SK-N-SH (cell line): ENCODE data around the gene GNAT1.

ENCODE experiments used
- EZH2phosphoT487 ChIP-seq: fragments of 200-600 bp; sonication (generic); IDR thresholded peaks from 2 replicates; pipeline ENCODE4 v1.6.1; 2017; ENCODE audit warnings: low read depth, mixed run types, mild to moderate bottlenecking, antibody characterized with exemption, moderate library complexity, borderline replicate concordance
- POLR2AphosphoS5 ChIP-seq: IDR thresholded peaks from 2 replicates; pipeline ENCODE4 v1.6.1; 2012; ENCODE audit warnings: low read depth, low read length
- RCOR1 ChIP-seq: fragments of 150-350 bp; IDR thresholded peaks from 2 replicates; pipeline ENCODE4 v1.6.1; 2017; ENCODE audit warnings: antibody characterized with exemption, low read length
- SIN3A ChIP-seq: IDR thresholded peaks from 2 replicates; pipeline ENCODE4 v1.6.1; 2012; ENCODE audit warnings: low read depth, mild to moderate bottlenecking, low read length, moderate library complexity, borderline replicate concordance
- TAF1 ChIP-seq: IDR thresholded peaks from 2 replicates; pipeline ENCODE4 v1.6.1; 2012; ENCODE audit warnings: low read depth, mild to moderate bottlenecking, low read length, moderate library complexity, borderline replicate concordance
- TF ChIP-seq, protein P1 (sequence below): fragments of 200-600 bp; sonication (generic); IDR thresholded peaks from 2 replicates; pipeline ENCODE4 v1.6.1; 2017; ENCODE audit warnings: antibody characterized with exemption, mild to moderate bottlenecking, moderate library complexity
- TF ChIP-seq, protein P2 (sequence below): IDR thresholded peaks from 2 replicates; pipeline ENCODE4 v1.4.0; 2012; ENCODE audit warnings: low read depth

DNA sequence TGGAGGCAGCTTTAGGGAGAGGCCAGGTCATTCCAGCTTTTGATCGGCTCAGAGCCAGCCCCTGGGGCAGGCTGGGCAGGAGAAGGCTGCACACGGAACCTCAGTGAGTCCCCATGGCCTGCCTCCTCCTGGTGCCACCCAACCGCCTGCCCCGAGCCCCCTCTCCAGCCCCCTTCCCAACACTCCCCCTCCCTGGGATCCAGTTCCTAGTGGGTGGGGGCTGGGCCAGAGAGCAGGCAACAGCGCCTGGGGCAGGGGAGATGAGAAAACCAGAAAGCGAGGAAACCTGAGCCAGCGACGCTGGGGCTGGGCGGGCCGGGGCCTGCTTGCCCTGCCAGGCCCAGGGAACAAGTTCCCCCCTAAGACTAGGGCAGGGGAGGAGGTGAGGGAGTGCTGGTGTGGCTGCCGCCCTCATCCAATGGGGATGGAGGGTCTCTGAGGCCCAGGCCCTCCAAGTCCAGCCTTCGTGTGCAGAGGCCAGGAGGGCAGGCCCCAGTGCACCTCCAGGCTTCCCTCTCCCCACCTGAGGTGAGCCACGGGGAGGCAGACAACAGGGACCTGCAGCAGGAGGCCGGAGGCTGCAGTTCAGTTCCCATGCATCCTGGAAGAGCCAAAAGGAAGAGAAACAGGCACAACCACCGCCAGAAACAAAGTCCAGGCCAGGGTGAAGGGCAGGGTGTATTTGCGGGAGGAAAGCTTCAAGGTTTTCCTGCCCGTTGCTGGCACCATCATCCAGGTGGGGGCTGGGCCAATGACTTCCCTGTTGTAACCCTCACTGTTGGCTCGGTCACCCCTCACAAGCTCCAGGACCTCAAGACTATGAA is 40.3 kb upstream of the GNAT1 start:
- TF ChIP-seq TAF1 (no peak), EZH2phosphoT487 (no peak), POLR2AphosphoS5 (no peak), RCOR1 (no peak), SIN3A (no peak)
- TF ChIP-seq, protein P1, sequence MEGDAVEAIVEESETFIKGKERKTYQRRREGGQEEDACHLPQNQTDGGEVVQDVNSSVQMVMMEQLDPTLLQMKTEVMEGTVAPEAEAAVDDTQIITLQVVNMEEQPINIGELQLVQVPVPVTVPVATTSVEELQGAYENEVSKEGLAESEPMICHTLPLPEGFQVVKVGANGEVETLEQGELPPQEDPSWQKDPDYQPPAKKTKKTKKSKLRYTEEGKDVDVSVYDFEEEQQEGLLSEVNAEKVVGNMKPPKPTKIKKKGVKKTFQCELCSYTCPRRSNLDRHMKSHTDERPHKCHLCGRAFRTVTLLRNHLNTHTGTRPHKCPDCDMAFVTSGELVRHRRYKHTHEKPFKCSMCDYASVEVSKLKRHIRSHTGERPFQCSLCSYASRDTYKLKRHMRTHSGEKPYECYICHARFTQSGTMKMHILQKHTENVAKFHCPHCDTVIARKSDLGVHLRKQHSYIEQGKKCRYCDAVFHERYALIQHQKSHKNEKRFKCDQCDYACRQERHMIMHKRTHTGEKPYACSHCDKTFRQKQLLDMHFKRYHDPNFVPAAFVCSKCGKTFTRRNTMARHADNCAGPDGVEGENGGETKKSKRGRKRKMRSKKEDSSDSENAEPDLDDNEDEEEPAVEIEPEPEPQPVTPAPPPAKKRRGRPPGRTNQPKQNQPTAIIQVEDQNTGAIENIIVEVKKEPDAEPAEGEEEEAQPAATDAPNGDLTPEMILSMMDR: no peak
- TF ChIP-seq, protein P2, sequence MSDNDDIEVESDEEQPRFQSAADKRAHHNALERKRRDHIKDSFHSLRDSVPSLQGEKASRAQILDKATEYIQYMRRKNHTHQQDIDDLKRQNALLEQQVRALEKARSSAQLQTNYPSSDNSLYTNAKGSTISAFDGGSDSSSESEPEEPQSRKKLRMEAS: no peak
